Stimulated activated CD4-positive, alpha-beta T cell treated with anti-CD3 and anti-CD28 coated beads, Interleukin-12 subunit alpha, Interleukin-12 subunit beta, amount 100 ng/mL, for 48 hours (primary cell): ENCODE measurements around the gene VARS2.

ENCODE experiments used
- DNase-seq, 3 donors: peaks; one replicate each; pipeline ENCODE4 v3.0.0-alpha.2; 2020; ENCODE audit warnings: low read depth in 2 of 3, low spot score in 1 of 3

Gene VARS2

DNA sequence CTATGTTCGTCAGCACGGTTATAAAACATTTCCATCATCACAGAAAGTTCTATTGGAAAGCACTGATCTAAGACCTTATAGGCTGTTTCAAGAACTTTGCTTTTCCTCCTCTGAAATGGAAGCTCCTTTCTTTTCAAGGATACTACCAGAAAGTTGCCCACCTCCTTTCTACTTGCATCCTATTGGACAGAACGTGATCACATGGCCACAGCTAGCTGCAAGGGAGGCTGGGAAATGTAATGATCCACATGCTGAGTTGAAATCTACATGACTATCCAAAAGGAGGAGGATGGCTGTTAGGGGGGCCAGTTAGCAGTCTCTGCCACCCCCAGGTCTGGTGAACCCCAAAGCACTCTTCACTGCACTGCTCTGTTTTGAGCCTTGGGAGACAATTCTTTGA, 14.6 kb downstream of the VARS2 start:
- no peak for DNase-seq

DNA sequence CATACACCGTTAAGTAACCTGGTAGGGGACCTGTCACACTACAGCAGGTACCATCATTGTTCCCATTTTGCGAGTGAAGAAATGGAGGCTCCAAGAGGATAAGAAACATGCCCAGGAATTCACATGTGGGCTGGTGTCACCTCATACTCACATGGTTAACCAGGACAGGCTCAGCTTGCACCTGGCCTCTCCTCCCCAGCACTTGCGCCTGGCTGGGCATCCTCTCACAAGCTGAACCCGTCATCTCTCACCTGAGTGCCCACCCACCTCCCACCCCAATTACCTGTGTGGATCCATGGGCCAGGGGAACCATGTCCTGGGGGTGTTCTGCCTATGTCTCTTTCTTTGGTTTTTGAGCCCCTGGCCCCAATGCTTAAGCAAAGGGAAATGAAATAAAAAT, 16.5 kb downstream of the VARS2 start:
- no peak for DNase-seq

DNA sequence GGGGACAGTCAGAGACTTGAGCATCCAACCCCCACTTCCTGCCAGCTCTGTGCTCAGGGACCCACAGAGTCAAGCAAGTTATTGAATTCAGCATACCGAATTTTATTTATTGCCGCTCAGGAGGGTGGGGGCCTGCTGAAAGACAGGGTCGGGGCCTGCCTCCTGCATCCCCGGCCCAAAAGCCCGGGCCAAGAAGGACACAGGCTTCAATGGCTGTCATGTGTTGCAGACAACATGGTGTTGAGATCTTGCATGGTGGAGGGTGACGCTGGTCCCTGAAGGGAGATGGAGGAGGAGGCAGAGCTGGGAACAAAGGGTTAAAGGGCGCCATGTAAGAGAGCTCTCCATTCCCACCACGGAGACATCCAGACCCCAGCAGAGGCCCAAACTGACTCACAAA, 17.2 kb downstream of the VARS2 start:
- no peak for DNase-seq

DNA sequence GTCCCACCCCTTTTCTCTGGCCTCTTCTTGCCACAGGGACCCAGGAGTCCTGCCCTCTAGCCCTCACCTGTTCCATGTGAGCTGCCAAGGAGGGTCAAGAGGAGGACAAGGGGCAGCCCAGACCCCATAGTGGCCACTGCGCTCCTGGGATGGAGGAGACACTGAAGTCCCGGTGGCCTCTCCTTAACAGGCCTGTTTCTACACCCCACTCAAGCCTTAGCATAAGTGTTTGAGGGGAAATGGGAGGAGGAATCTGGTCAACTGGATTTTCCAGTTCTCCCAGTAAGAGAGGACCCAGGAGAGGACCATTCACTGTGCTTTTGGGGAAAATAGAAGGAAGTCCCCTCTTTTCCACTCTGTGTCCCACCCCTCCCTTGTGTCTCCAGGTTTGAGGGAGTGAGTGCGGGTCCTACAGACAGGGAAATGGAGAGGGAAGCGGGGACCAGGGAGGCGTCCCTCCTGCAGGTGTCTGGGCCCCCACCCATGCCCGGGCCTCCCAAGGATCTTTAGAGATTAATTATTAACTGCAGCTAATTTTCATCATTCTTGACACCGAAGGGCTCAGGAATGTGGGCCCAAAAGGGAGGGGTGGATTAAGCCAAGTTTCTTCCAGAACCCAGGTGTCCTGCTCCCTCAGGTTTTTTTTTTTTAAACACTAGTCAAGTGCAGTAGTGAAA, 18.1 kb downstream of the VARS2 start, which contains the start of gene SFTA2:
Gene SFTA2 (minus strand): TSS at position 202 of the 677 bp plus-strand sequence. CDS start 74 bp downstream, at position 128.
- no peak for DNase-seq

DNA sequence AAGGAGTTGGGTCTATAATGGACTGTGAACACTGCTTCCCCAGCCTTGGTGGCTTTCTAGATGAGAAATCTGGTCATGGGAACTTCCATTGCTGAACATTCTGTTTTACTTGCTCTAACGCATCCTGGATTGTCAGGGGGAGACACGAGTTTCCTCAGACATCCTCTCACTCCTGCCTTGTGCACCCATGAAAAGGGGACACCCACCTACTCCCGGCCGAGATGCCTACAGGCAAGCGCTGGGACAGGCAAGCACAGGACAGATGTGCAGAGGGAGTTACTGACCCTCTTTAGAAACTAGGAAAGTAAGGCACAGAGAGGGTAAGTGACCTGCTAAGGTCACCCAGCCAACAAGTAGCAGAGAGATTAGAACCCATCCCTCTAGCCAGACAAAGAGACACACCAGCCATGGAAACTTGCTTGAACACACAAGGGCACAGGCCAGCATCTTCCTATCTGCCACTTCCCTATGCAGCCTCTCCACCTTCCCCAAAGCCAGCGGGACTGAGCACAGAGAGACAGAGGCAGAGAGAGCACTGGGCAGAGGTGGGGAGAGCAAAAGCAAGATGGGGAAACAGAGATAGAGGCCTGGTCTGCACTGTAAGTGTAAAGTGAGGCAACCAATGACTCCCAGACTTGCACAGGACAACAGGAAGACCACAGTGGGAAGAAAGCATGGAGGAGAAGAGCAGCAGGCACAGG, 18.8 kb downstream of the VARS2 start:
- no peak for DNase-seq

DNA sequence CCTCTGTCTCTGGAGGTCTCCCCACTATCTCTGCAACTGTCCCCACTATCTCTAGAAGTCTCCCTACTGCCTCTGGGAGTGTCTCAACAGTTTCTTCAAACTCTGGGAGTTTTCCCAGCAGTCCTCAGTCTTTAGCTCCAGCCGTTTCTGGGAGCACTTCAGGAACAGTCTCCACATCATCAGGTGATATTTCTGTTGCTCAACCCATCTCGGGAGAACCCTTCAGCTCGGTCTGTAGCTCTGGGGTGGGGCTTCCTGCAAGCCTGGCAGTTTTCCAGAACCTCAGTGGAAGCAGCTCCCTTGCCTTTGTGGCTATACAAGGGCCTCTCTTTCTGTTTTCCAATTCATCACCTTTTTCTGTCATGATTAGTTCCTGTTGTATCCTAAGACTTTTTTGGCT, 21.0 kb downstream of the VARS2 start:
- DNase-seq = no peak

DNA sequence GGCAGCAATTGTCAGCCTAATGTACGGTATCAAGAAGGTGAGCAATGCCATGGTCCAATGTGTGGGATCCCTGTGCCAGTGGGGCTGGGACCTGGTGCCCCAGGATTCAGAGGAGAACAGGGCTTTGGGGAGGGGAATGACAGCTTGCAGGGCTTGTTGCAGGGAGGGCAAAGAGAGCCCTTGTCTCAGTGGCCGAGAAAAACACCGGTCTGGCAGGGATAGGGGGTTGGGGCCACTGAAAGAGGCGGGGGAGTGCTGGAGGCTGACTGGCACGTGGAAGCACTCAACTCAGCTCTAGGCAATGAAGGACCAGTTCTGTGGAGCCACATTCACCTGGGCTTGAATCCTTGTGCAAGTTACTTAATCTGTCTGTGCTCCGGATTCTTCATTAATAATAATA, 23.2 kb downstream of the VARS2 start:
- DNase-seq = no peak

DNA sequence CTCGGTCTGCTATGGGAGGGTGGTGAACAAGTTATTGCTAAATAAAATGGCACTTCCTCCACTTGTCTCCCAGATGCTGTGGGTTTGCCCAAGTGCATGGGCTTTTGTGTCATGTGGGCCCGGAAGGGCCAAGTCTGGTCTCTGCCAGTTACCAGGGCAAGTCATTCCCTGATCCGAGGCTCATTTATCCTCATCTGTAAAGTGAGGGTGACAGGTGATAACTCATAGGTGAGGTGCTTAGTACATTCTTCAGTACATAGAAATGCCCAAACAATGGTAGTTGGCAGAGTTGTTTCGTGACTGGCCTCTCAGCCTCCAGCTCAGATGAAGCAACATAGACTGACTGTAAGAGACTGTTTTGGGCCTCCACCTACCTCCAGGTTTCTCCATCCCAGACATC, 24.7 kb downstream of the VARS2 start:
- no peak for DNase-seq

DNA sequence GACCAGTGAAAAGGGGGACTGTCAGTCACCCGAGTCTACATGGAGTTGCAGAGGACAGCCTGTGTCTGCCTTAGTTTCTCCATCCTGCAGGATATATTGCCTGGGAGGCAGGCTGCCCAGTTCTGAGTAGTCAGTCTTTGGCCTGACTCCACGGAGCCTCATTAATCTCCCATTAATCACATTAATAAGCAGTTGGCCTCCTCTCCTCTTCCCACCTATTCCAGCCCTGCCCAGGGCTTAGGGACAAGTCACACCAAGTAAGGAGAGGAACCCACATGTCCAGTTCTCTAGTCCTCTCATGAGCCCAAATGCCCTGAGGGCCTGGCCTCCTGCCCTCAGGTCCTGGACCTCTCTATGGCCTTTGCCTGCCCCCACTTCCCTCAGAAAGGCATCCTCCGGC, 25.4 kb downstream of the VARS2 start:
- DNase-seq = no peak

DNA sequence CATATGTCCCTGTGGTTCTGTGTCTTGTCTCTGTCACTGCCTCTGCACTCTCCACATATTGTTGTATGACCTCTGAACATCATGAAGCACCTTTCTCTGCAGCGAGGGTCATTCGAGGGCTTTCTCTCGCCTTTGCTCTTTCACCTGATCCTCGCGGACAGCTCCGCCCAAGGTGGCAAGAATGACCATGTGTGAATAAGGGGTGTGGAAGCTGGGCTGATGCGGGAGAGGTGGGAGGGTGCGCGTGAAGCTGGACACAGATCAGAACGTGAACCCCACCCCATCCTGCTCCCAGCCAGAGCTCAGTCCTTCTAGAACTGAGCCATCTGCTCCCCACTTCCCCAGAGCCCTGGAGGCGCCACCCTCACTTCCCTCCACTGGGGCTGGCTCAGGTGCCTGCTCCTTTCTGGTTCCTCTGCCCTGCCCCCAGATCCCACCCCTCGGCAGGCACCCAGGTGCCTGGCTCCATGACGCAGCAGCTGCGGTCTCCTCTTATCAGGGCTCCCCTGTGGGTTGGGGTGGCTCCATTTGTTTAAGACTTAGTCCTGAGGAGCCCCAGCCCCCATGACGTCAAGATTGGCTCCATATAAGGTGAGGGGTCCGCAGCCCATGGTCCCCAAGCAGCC, 26.4 kb downstream of the VARS2 start, which contains the start of gene MUCL3:
Gene MUCL3 (plus strand): TSS at position 613 of the 626 bp plus-strand sequence. CDS start 27 bp downstream, outside the sequence.
- DNase-seq = no peak

DNA sequence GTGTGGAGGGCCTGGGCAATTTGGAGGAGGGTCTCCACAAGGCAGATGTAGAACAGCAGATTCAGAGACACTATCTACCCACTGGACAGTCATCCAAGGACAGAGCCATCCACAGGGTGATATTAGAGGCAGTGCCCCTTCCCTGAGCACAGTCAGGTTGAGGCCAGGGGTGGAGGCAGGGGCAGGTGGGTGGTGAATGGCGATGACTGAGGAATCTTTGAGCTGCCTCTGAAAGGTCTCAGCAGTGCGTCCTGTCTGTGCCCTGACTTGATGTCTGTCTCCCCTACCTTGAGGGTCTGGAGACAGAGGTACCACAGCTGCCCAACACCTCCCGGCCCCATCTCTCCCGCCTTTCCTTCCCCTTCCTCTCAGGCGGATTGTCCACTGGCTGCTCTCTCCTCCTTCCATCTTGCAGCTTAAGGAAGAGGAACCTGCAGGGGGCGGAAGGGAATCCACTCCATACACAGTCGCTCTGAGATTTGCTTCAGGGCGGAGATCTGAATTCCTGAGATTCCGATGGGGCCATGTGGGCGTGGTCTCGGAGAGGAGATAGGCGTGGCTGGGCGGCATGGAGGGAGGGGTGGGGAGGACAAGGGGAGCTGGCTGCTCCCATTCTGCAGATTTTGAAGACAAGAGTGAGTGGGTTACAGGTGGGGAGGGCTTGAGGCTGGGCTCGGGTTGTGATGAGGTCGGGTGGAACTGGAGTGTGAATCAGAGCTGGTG, 28.5 kb downstream of the VARS2 start:
- DNase-seq = no peak

DNA sequence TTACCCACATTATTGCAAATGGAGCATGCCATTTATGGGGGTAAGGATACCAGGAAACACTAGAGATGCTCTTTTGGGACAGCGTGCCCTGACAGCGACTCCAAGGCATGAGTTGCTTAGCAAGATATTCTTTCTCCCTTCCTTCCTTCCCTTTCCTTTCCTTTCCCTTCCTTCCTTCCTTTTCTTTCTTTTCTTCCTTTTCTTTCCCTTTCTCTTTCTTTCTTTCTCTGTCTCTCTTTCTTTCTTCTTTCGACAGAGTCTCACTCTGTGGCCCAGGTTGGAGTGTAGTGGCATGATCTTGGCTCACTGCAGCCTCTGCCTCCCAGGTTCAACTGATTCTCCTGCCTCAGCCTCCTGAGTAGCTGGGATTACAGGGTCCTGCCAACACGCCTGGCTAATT, 30.0 kb downstream of the VARS2 start:
- DNase-seq = no peak

DNA sequence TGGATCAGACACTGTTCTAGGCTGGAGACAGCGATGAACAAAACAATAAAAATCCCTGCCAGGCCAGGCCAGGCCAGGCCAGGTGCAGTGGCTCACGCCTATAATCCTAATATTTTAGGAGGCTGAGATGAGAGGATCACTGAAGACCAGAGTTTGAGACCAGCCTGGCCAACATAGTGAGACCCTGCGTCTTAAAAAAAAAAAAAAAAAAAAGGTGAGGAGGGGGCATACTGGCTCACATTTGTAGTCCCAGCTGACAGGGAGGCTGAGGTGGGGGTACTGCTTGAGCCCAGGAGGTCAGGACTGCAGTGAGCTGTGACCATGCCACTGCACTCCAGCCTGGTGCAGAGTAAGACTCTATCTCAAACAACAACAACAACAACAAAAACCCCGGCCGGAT, 31.2 kb downstream of the VARS2 start:
- DNase-seq = no peak

DNA sequence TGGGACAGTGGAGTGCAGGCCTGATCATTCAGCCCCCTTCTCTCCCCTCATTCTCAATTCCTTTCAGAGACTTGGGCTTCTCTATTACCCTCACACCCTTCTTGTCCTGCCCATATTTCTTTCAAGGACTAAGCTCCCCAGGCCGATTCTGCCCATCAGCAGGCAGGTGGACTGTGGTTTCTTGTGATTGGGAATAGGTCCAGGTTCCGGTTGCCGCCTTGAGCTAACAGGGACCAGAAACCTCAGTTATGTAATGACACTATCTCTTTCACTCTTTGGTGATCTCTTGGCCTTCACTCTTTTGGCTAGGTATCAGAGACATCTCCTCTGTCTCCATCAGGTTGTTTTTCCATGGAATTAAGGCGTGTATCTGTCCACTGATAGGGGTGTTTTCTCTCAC, 33.2 kb downstream of the VARS2 start:
- DNase-seq = no peak

DNA sequence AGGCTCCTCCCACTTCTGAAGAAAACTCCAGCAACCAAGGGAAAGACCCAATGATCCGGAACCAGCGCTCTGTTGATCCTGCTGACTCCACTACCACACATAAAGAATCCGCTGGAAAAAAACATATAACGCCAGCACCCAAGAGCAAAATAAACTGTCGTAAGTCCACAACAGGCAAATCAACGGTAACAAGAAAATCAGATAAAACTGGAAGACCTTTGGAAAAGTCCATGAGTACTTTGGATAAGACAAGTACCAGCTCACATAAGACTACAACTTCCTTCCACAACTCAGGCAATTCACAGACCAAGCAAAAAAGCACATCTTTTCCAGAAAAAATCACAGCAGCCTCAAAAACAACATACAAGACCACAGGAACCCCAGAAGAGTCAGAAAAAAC, 34.8 kb downstream of the VARS2 start:
- DNase-seq = no peak

DNA sequence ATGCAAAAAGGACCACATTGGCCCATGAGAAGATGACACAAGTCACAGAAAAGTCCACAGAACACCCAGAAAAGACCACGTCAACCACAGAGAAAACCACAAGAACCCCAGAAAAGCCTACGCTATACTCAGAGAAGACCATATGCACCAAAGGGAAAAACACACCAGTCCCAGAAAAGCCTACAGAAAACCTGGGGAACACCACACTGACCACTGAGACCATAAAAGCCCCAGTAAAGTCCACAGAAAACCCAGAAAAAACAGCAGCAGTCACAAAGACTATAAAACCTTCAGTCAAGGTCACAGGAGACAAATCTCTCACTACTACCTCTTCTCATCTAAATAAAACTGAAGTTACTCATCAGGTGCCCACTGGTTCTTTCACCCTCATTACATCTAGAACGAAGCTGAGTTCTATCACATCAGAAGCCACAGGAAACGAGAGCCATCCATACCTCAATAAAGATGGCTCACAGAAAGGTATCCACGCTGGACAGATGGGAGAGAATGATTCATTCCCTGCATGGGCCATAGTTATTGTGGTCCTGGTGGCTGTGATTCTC, 38.0 kb downstream of the VARS2 start:
- DNase-seq = no peak

DNA sequence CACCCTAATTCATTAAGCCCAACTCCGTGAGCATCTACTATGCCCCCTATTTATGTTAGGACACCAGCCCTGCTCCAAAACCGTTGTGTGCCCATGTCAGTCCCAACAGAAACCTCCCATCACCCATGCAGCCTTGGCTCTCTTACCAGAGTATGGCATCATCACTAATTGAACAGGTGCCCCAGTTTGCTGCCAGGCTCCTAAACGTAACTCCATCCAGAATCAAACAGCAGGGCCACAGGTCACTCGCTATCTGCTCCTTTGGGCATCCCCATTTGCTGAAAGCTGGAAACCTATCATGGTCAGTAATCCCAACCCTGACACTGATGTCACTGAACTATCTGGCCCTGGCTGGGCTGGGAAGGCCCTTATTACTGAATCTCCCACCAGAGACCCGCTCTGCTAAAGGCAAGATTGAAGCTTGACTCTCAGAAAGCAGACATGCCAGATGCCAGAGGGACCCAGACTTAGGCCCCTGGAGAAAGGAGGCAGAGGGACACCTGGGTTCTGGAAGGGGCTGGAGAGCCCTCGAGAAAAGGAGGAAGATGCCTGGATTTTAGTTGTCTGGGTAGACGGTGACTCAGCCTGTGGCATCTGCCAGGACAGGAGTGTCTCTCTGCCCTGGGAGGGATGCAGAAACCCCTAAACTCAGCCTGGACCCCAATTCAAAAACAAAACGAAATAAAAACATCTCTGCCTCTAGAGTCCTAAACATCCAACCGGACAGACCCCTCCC, 40.8 kb downstream of the VARS2 start:
- DNase-seq = no peak

DNA sequence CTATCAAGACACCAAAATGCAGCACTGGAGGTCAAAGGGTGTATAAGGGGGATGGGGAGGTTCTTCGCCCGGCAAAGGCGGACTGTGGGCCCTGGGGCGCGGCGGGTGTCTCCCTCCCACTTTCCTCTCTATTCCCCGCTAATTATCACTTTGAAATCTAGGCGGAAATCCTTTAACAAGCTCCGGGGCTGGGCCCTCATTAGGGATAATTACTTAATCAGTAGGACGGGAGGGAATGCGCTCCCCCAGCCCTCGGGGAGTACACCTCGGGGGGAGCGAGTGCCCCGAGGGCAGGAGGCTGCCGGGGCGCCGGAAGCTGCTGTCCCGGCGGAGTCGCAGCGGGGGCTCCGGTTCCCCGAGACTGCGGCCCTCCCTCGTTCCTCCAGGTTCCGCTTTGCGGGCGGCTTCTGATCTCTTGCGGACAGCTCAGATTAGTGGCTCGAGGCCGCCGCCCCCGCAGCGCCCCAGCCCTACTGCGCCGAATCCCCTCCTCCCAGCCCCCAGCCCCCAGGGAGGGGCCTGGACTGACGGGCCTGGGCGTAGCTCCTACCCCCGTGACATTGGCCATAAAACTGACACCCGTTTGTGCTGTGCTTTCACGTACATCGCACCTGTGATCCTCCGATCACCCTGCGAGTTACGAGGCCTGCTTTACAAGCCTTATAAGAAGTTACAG, 41.5 kb downstream of the VARS2 start:
- DNase-seq = peak; percentile 56 to 80 (median 65)

DNA sequence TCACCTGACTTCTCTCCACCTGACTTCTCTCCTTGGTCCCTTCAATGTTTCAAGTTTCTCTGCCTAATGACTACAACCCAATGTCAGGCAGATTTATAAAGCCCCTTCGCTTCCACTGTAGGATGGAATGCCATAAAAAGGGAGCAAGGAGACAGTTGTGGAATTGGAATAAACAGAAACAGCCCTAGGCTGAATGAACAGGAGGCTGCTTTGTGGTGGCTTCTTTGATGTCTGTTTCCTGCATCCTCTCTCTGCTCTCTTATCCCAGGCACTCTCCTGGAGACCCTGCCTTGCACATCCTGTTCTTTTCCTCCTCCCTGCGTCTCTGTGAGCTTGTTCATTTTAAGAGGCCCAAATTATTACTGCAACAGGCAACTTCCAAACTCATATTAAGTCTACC, 43.7 kb downstream of the VARS2 start:
- DNase-seq = no peak
